Loucy (cell line): ENCODE results near the gene CLMN.

ENCODE experiments used
- CTCF ChIP-seq: fragments of 200-600 bp; sonication (generic); conservative IDR thresholded peaks from 2 replicates; pipeline ENCODE4 v1.5.1; 2014; ENCODE audit warnings: mild to moderate bottlenecking, antibody characterized with exemption, low read length
- EZH2phosphoT487 ChIP-seq: fragments of 200-600 bp; IDR thresholded peaks from 2 replicates; pipeline ENCODE4 v1.6.1; 2018; ENCODE audit warnings: antibody characterized with exemption, mild to moderate bottlenecking, moderate library complexity, borderline replicate concordance

GRCh38 chr14:95290871-95291431, 28.8 kb downstream of the CLMN start:
- TF ChIP-seq CTCF (no peak), EZH2phosphoT487 (no peak)
